Measurements from ENCODE around the gene EME2.

- TF ChIP-seq YY1 (IDR thresholded peaks at IDR 0.05; ENCODE audit: insufficient read depth, insufficient read length): no peak
- no peak for TF ChIP-seq SUZ12 (IDR thresholded peaks at IDR 0.05; ENCODE audit: extremely low read depth, insufficient read depth, insufficient read length)
- TF ChIP-seq ZNF274 (IDR thresholded peaks at IDR 0.05; ENCODE audit: low read depth, low read length): no peak
These were observed 38.5 kb upstream of the EME2 start for GRCh38 chr16:1734123-1734522.
